ENCODE measurements around the gene PPP1R13L.

DNA sequence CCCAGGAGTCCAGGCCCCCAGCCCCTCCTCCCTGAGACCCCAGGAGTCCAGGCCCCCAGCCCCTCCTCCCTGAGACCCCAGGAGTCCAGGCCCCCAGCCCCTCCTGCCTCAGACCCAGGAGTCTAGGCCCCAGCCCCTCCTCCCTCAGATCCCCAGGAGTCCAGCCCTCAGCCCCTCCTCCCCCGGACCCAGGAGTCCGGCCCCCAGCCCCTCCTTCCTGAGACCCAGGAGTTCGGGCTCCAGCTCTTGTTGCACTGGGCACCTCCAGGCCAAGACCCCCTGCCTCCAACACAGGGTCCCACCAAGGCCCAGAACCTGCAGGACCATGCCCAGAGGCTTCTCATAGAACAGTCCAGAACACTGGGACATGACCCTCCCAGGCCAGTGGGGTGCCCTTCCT is 15.0 kb upstream of the PPP1R13L start:
- TF ChIP-seq ZNF384 (IDR thresholded peaks at IDR 0.05) (no peak), NFRKB (IDR thresholded peaks at IDR 0.05) (no peak), HDGF (IDR thresholded peaks at IDR 0.05; ENCODE audit: borderline replicate concordance) (no peak), FOXM1 (IDR thresholded peaks at IDR 0.05; ENCODE audit: borderline replicate concordance) (no peak)
